GM18868 (cell line): ENCODE data around the gene PGD.
"Not testable (repeated sequence)": the region's sequence is repeated elsewhere in the genome, so short reads cannot be mapped to it uniquely, and the experiment has no call there.

Experiments
- ATAC-seq: cut with Tn5 transposase; IDR thresholded peaks from one replicate; pipeline ENCODE4 v1.9.1; 2021; ENCODE audit warnings: mild to moderate bottlenecking, moderate library complexity; ENCODE audit not compliant: unreplicated experiment

PGD gene

GRCh38 chr1:10398278-10398733 is 558 bp upstream of the PGD start:
- no peak for ATAC-seq

- ATAC-seq, result no peak
Observed at GRCh38 chr1:10399444-10399941, 629 bp downstream of the PGD start.

- no peak for ATAC-seq
Observed at GRCh38 chr1:10400013-10400412, 1.1 kb downstream of the PGD start.

- ATAC-seq, result no peak
Observed at GRCh38 chr1:10401281-10401680, 2.4 kb downstream of the PGD start.

GRCh38 chr1:10402729-10403274 is 3.9 kb downstream of the PGD start:
- ATAC-seq, result no peak

DNA sequence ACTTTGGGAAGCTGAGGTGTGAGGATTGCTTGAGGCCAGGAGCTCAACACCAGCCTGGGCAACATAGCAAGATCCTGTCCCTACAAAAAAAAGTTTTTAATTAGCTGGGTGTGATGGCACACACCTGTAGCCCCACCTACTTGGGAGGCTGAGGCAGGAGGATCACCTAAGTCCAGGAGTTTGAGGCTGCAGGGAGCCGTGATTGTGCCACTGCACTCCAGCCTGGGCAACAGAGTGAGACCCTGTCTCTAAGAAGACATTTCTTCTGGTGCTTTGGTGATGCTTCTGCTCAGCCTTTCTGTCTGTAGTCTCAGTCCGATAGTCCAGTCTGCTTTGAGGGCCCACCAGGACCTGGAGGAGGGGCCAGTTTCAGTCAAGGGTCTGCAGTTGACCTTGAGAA is 8.3 kb downstream of the PGD start:
- no peak for ATAC-seq

- no peak for ATAC-seq
Observed at GRCh38 chr1:10415211-10415930, 16.5 kb downstream of the PGD start.

DNA sequence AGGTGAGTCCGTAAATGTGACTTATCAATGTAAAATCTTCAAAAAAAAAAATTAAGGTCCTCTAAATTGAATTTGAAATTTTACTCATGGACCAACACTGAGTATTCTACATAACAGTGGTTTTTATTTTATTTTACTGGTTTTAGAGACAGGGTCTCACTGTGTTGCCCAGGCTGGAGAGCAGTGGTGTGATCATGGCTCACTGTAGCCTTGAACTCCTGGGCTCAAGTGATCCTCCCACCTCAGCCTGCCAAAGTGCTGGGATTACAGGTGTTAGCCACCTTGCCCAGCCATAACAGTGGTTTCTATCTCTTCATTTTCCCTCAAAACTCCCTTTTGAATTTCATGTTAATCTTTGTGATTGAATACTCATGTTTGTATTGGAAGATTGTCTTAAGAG is 17.1 kb downstream of the PGD start:
- ATAC-seq, result not testable (repeated sequence)

- not testable (repeated sequence) for ATAC-seq
Observed at GRCh38 chr1:10418741-10419140, 19.9 kb downstream of the PGD start.

DNA sequence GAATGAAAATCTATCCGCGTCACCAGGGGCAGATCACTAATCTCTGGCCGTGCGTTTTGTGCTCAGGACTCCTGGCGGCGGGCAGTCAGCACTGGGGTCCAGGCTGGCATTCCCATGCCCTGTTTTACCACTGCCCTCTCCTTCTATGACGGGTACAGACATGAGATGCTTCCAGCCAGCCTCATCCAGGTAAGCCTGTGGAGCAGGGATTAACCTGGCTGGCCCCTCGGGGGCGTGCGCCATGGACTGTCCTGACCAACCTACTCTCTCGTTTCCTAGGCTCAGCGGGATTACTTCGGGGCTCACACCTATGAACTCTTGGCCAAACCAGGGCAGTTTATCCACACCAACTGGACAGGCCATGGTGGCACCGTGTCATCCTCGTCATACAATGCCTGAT is 20.5 kb downstream of the PGD start:
- ATAC-seq, result no peak

- ATAC-seq, result no peak
Observed at GRCh38 chr1:10421637-10422036, 22.8 kb downstream of the PGD start.

GRCh38 chr1:10424034-10424433 is 25.2 kb downstream of the PGD start:
- no peak for ATAC-seq

- no peak for ATAC-seq
Observed at GRCh38 chr1:10424651-10425050, 25.8 kb downstream of the PGD start.

DNA sequence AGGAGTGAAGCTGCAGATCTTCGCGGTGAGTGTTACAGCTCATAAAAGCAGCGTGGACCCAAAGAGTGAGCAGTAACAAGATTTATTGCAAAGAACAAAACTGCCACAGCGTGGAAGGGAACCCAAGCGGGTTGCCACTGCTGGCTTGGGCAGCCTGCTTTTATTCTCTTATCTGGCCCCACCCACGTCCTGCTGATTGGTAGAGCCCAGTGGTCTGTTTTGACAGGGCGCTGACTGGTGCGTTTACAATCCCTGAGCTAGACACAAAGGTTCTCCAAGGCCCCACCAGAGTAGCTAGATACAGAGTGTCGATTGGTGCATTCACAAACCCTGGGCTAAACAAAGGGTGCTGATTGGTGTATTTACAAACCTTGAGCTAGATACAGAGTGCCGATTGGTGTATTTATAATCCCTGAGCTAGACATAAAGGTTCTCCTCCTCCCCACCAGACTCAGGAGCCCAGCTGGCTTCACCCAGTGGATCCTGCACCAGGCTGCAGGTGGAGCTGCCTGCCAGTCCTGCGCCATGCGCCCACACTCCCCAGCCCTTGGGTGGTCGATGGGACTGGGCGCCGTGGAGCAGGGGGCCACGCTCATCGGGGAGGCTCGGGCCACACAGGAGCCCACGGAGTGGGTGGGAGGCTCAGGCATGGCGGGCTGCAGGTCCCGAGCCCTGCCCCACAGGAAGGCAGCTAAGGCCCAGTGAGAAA is 27.1 kb downstream of the PGD start:
- not testable (repeated sequence) for ATAC-seq

- ATAC-seq, result not testable (repeated sequence)
Observed at GRCh38 chr1:10426535-10426848, 27.6 kb downstream of the PGD start.

GRCh38 chr1:10428984-10429383 is 30.1 kb downstream of the PGD start:
- no peak for ATAC-seq

DNA sequence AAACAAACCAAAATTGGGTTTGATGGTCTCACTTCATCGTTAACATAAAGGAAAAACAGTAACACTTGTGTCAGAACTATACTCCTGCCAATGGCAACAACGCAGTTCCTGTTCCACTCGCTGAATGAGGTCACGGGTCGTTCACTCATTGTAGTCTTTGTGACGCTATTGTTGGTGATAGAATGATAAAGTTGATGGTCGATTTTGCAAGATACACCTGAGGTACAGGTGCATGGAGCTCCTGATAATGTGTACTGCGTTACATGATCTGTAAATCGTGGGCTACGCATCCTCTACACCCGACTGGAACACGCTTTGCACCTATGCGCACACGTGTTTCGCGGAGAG is 31.0 kb downstream of the PGD start:
- ATAC-seq, result peak; percentile 14

- peak; percentile 68 for ATAC-seq
Observed at GRCh38 chr1:10430216-10431069, 31.6 kb downstream of the PGD start, which contains the start of gene CENPS. TSS of gene CENPS (plus strand) at chr1:10430433. CDS start at chr1:10430518, 85 bp downstream.

GRCh38 chr1:10431070-10431730 is 32.3 kb downstream of the PGD start:
- ATAC-seq, result no peak

GRCh38 chr1:10432910-10433700 is 34.2 kb downstream of the PGD start:
- ATAC-seq, result no peak
